Immature natural killer cell (primary cell): ENCODE results near the gene OR10C1. TPM values are rescaled to one million over a fixed set of nuclear protein-coding genes. Genes with fewer than 3 reads are reported as not detected.

ENCODE experiments used
- DNase-seq, 3 donors: peaks; one replicate each; pipeline ENCODE4 v3.0.0; 2022; ENCODE audit warnings: mixed read lengths in 1 of 3
- H3K27ac Mint-ChIP-seq, 6 donors: one replicate each; pipeline ENCODE4 v1.8.0; 2020; ENCODE audit warnings: mixed read lengths in 6 of 6, mild to moderate bottlenecking in 5 of 6, inconsistent platforms in 4 of 6, moderate library complexity in 3 of 6
- H3K27me3 Mint-ChIP-seq, 3 donors: one replicate each; pipeline ENCODE4 v1.8.0; 2020 to 2021; ENCODE audit warnings: low read depth in 3 of 3, mild to moderate bottlenecking in 3 of 3, mixed read lengths in 3 of 3, moderate library complexity in 3 of 3, inconsistent platforms in 1 of 3
- H3K36me3 Mint-ChIP-seq, 3 donors: one replicate each; pipeline ENCODE4 v1.8.0; 2020; ENCODE audit warnings: mixed read lengths in 3 of 3, inconsistent platforms in 2 of 3, mild to moderate bottlenecking in 2 of 3
- H3K4me1 Mint-ChIP-seq, 2 donors: one replicate each; pipeline ENCODE4 v1.8.0; 2020; ENCODE audit warnings: inconsistent platforms in 2 of 2, mild to moderate bottlenecking in 2 of 2, mixed read lengths in 2 of 2, moderate library complexity in 1 of 2
- H3K4me3 Mint-ChIP-seq, 5 donors: one replicate each; pipeline ENCODE4 v1.8.0; 2020; ENCODE audit warnings: mild to moderate bottlenecking in 5 of 5, mixed read lengths in 5 of 5, inconsistent platforms in 3 of 5, moderate library complexity in 3 of 5
- H3K9me3 Mint-ChIP-seq, 6 donors: one replicate each; pipeline ENCODE4 v1.8.0; 2020; ENCODE audit warnings: mild to moderate bottlenecking in 6 of 6, mixed read lengths in 6 of 6, inconsistent platforms in 4 of 6, moderate library complexity in 3 of 6
- polyA plus RNA-seq, 3 donors: library from polyadenylated mRNA; unstranded; fragments of 300-500 nt; fragmentation: Illumina TruSeq; gene quantifications; one replicate each; pipeline ENCODE4 v1.2.3, GENCODE V29; 2021

The OR10C1 gene
- polyA plus RNA-seq, 3 donors from 2014 or later: not detected

GRCh38 chr6:29451471-29452193 lies 12.5 kb downstream of the OR10C1 start:
- Mint-ChIP-seq H3K9me3 (peaks cover 0 to 7% (median 0%) of the 10 kb centered on the region in 6 donors), H3K4me1 (no peaks in the 10 kb centered on the region), H3K36me3 (no peaks in the 10 kb centered on the region), H3K27ac (no peak overlapping the region), H3K4me3 (no peak overlapping the region), H3K27me3 (peaks cover 0 to 15% (median 4%) of the 10 kb centered on the region in 3 donors)
- no peak for DNase-seq

DNA sequence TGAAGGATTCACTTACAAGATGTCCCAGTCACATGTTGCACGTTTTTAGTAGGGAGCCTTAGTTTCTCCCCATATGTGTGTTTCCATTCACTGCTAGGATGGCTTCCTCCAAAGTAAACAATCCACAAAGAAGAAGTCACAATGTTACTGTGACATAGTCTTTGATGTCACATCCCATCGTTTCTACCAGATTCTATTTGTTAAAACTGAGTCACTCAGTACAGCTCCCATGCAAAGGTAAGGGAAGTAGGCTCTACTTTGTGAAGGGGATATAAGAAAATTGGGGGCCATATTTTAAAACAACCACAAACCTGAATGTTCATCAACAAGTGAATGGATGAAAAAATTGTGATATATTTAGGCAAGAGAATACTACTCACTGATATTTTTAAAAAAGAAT lies 17.9 kb downstream of the OR10C1 start, which contains the start of the genes OR11A1 and OR2H1:
Gene OR11A1, minus strand, starts transcription at position 101 of the 400 bp plus-strand sequence. CDS start 29,430 bp downstream, outside the sequence.
Gene OR2H1, plus strand, starts transcription at position 185 of the 400 bp plus-strand sequence. CDS start 4,615 bp downstream, outside the sequence.
- H3K27ac Mint-ChIP-seq: no peak within 1 kb of the TSS
- H3K36me3 Mint-ChIP-seq: no peaks in the 10 kb centered on the region
- no peaks in the 10 kb centered on the region for H3K9me3 Mint-ChIP-seq
- peaks cover 0 to 5% (median 3%) of the 10 kb centered on the region in 3 donors for H3K27me3 Mint-ChIP-seq
- H3K4me3 Mint-ChIP-seq: no peak within 1 kb of the TSS
- H3K4me1 Mint-ChIP-seq: no peaks in the 10 kb centered on the region
- no peak for DNase-seq

DNA sequence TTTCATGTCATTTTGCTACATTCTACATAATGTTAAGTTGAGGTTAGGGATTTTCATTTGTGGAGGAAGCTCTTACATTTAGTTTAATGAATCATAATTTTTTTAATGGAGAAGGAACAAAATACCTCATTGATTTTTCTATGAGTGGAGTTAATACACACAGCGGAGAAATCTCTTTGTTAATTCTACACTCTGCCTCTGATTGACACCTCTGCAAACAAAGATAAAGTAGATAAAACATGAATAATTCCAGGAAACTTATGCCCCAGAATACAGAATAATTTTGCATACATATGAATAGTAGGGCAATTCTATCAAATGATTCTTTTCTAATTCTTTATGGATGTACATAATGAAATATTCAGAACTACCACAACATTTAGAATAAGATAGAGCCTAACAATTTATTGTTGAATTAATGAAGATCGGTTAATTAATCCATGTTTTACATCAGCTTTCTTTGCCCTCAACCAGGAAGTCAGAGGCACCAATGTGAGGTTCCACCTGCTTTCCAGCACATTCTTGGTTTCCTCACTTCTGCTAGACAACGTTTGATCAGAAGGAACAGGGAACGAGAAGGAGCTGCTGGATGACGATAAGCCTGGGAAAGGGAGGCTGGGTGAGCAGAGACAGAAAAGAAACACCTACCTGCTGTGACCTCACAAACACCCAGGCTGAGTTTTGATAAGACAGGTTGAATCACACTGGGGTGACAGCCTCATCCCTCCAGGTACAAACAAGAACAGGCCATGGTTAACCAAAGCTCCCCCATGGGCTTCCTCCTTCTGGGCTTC lies 22.1 kb downstream of the OR10C1 start:
- peaks cover 0 to 5% (median 5%) of the 10 kb centered on the region in 3 donors for H3K27me3 Mint-ChIP-seq
- no peaks in the 10 kb centered on the region for H3K4me1 Mint-ChIP-seq
- no peak for DNase-seq
- H3K4me3 Mint-ChIP-seq: no peak overlapping the region
- H3K9me3 Mint-ChIP-seq: no peaks in the 10 kb centered on the region
- no peaks in the 10 kb centered on the region for H3K36me3 Mint-ChIP-seq
- no peak overlapping the region for H3K27ac Mint-ChIP-seq

GRCh38 chr6:29462022-29462421 lies 22.9 kb downstream of the OR10C1 start:
- H3K9me3 Mint-ChIP-seq: no peaks in the 10 kb centered on the region
- no peak overlapping the region for H3K27ac Mint-ChIP-seq
- H3K4me1 Mint-ChIP-seq: no peaks in the 10 kb centered on the region
- peaks cover 0 to 5% (median 5%) of the 10 kb centered on the region in 3 donors for H3K27me3 Mint-ChIP-seq
- H3K4me3 Mint-ChIP-seq: no peak overlapping the region
- no peak for DNase-seq
- H3K36me3 Mint-ChIP-seq: no peaks in the 10 kb centered on the region

GRCh38 chr6:29465279-29465678 lies 26.2 kb downstream of the OR10C1 start:
- peaks cover 0 to 7% (median 2%) of the 10 kb centered on the region in 3 donors for H3K27me3 Mint-ChIP-seq
- no peaks in the 10 kb centered on the region for H3K9me3 Mint-ChIP-seq
- DNase-seq: no peak
- H3K36me3 Mint-ChIP-seq: no peaks in the 10 kb centered on the region
- no peak overlapping the region for H3K4me3 Mint-ChIP-seq
- no peak overlapping the region for H3K27ac Mint-ChIP-seq
- H3K4me1 Mint-ChIP-seq: no peaks in the 10 kb centered on the region

DNA sequence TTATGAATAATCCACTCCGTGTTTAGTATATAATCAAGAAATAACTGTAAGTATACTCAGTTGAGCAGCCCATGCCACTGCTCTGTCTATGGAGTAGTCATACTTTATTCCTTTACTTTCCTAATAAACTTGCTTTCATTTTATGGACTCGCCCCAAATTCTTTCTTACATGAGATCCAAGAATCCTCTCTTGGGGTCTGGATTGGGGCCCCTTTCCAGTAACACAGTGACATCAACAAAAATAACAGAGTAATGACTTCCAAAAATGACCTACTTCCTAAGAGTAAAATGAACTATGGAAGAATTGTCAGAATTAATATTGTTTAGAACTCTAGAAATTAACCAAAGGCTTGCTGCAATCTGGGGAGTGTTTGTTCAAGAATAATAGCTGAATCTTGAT lies 26.7 kb downstream of the OR10C1 start:
- DNase-seq: no peak
- H3K4me3 Mint-ChIP-seq: no peak overlapping the region
- H3K9me3 Mint-ChIP-seq: no peaks in the 10 kb centered on the region
- no peaks in the 10 kb centered on the region for H3K4me1 Mint-ChIP-seq
- peaks cover 0 to 7% (median 2%) of the 10 kb centered on the region in 3 donors for H3K27me3 Mint-ChIP-seq
- no peaks in the 10 kb centered on the region for H3K36me3 Mint-ChIP-seq
- no peak overlapping the region for H3K27ac Mint-ChIP-seq

GRCh38 chr6:29466241-29466640 lies 27.1 kb downstream of the OR10C1 start:
- DNase-seq: no peak
- no peaks in the 10 kb centered on the region for H3K9me3 Mint-ChIP-seq
- H3K4me3 Mint-ChIP-seq: no peak overlapping the region
- H3K27ac Mint-ChIP-seq: no peak overlapping the region
- H3K27me3 Mint-ChIP-seq: peaks cover 0 to 7% (median 2%) of the 10 kb centered on the region in 3 donors
- no peaks in the 10 kb centered on the region for H3K36me3 Mint-ChIP-seq
- H3K4me1 Mint-ChIP-seq: no peaks in the 10 kb centered on the region

DNA sequence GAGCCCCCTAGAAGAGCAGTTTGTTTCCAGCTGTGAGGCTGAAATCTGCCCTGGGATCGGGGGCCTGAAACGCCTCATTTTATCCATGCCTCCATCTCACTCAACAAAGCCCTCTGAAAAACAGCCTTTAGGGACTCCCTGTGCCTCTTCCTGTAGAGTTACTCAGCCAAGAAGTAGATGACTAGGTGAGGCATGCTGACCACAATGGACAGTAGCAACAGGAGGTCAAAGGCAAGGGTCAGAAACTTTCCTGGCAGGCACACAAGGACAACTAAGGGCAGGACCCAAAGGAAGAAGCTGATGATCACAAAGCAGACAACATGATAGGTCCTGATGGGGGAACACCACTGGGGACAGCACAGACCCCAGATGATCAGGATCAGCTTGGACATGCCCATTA lies 35.9 kb downstream of the OR10C1 start:
- H3K4me1 Mint-ChIP-seq: no peaks in the 10 kb centered on the region
- H3K36me3 Mint-ChIP-seq: no peaks in the 10 kb centered on the region
- DNase-seq: no peak
- H3K27me3 Mint-ChIP-seq: peaks cover under 1 to 2% (median 1%) of the 10 kb centered on the region in 3 donors
- H3K9me3 Mint-ChIP-seq: peaks cover 0 to 3% (median 0%) of the 10 kb centered on the region in 6 donors
- H3K4me3 Mint-ChIP-seq: no peak overlapping the region
- H3K27ac Mint-ChIP-seq: no peak overlapping the region

DNA sequence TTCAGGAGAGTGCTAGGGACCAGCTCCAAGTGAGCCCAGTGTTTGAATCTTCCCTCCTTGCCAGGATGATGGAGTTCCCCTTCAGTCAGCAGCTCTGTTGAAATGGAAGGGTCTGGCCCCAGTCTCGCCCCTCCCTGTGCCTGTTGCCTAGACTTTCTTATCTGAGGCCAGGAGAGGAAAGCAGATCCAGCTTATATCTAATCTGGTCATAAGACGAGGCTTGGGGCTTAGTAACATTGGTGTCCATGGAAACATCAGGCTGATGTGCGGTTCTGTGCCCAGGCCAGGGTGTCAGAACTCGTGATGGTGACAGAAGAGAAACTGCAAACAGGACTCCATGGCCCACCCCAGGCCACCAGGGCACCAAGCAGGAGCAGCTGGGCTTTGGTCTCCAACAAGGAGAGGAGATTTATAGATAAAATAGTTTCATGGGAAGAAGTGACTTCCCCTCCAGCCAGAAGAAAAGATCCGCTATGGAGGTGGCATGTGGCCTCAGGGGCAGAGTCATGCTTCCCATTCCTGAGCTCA lies 38.9 kb downstream of the OR10C1 start:
- Mint-ChIP-seq H3K4me1 (no peaks in the 10 kb centered on the region), H3K4me3 (no peak overlapping the region)

DNA sequence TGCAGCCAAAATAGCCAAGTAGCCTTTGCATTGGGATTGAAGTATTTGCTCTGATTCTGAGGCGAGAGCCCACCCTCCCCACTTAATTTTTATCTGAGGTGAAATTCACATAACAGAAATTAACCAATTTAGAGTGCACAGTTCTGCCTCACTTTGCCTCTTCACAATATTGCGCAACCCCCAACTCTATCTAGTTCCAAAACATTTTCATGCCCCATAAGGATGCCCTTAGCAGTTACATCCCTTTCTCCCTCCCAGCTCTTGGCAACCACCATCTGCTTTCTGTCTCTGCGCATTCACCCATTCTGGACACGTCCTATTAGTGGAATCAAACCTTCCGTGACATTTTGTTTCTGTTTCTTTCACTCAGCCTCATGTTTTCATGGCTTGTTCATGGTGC lies 39.6 kb downstream of the OR10C1 start:
- Mint-ChIP-seq H3K4me3 (no peak overlapping the region), H3K27ac (no peak overlapping the region), H3K9me3 (peaks cover 0 to 3% (median 0%) of the 10 kb centered on the region in 6 donors), H3K4me1 (no peaks in the 10 kb centered on the region), H3K36me3 (no peaks in the 10 kb centered on the region), H3K27me3 (peaks cover 0 to 19% (median 2%) of the 10 kb centered on the region in 3 donors)
- DNase-seq: no peak

More for the DNA sequence above, 38.9 kb downstream of the OR10C1 start:
- H3K9me3 Mint-ChIP-seq: peaks cover 0 to 3% (median 0%) of the 10 kb centered on the region in 6 donors
- peaks cover 0 to 19% (median 2%) of the 10 kb centered on the region in 3 donors for H3K27me3 Mint-ChIP-seq
- no peak overlapping the region for H3K27ac Mint-ChIP-seq
- no peaks in the 10 kb centered on the region for H3K36me3 Mint-ChIP-seq
- DNase-seq: no peak

- Mint-ChIP-seq H3K4me3 (no peak overlapping the region), H3K9me3 (peaks cover 0 to 3% (median 0%) of the 10 kb centered on the region in 6 donors), H3K27me3 (peaks cover 0 to 19% (median 2%) of the 10 kb centered on the region in 3 donors), H3K27ac (no peak overlapping the region), H3K36me3 (no peaks in the 10 kb centered on the region), H3K4me1 (no peaks in the 10 kb centered on the region)
- DNase-seq: no peak
These were observed 40.5 kb downstream of the OR10C1 start for GRCh38 chr6:29479560-29479959.

- Mint-ChIP-seq H3K27ac (no peak overlapping the region), H3K4me3 (no peak overlapping the region), H3K4me1 (no peaks in the 10 kb centered on the region), H3K27me3 (peaks cover 3 to 22% (median 6%) of the 10 kb centered on the region in 3 donors), H3K36me3 (no peaks in the 10 kb centered on the region), H3K9me3 (peaks cover 0 to 3% (median 0%) of the 10 kb centered on the region in 6 donors)
- no peak for DNase-seq
These were observed 44.1 kb downstream of the OR10C1 start for GRCh38 chr6:29483186-29483585.

GRCh38 chr6:29483735-29484134 lies 44.6 kb downstream of the OR10C1 start:
- no peaks in the 10 kb centered on the region for H3K4me1 Mint-ChIP-seq
- peaks cover 3 to 22% (median 5%) of the 10 kb centered on the region in 3 donors for H3K27me3 Mint-ChIP-seq
- H3K9me3 Mint-ChIP-seq: peaks cover 0 to 3% (median 0%) of the 10 kb centered on the region in 6 donors
- DNase-seq: no peak
- H3K4me3 Mint-ChIP-seq: no peak overlapping the region
- no peaks in the 10 kb centered on the region for H3K36me3 Mint-ChIP-seq
- H3K27ac Mint-ChIP-seq: no peak overlapping the region

- H3K27me3 Mint-ChIP-seq: peaks cover 4 to 14% (median 5%) of the 10 kb centered on the region in 3 donors
- H3K9me3 Mint-ChIP-seq: peaks cover 0 to 3% (median 0%) of the 10 kb centered on the region in 6 donors
- H3K4me3 Mint-ChIP-seq: no peak overlapping the region
- no peaks in the 10 kb centered on the region for H3K4me1 Mint-ChIP-seq
- no peak for DNase-seq
- H3K36me3 Mint-ChIP-seq: no peaks in the 10 kb centered on the region
- H3K27ac Mint-ChIP-seq: no peak overlapping the region
These were observed 47.5 kb downstream of the OR10C1 start for GRCh38 chr6:29486577-29486976.
